RPMI8226 (cell line): ENCODE data around the gene TPH2.

Source experiments
- DNase-seq: peaks from one replicate; pipeline ENCODE4 v3.0.0-alpha.2; 2015

The TPH2 gene

DNA sequence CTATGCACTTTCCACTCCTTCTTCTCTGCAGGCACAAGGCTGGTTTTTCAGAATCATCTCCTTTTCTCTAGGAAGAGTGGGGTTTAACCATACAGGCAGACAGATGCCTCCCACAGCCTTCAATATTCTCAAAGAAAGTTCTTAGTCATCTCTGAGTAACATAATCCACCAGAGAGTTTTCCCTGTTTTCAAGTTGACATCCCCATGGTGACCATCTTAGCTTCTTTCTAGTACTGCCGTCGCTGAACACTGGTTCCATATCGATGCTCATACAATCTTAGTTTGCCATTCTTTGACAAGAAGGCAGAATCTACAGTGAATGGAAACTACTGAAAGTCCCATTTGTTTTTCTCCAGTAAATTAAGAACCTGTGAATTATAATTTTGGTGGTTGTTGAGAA is 28.6 kb downstream of the TPH2 start:
- DNase-seq, result no peak

DNA sequence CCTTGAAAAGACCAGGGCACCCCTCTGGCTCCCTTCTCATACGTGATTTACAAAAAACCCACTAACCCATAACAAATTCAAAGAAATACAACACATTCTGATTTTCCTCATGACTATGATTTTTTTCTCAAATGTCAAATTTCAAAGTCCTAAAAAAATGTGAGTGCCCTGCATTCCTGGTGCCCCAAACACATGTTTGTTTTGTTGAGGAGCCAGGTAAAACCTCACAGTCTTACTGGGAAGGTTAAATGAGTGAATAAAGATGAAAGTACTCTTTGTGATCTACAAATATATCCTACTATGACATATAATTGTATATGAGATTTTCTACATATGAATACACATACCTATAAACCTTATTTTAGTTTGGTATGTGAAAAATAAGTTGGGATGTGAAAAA is 30.7 kb downstream of the TPH2 start:
- no peak for DNase-seq

DNA sequence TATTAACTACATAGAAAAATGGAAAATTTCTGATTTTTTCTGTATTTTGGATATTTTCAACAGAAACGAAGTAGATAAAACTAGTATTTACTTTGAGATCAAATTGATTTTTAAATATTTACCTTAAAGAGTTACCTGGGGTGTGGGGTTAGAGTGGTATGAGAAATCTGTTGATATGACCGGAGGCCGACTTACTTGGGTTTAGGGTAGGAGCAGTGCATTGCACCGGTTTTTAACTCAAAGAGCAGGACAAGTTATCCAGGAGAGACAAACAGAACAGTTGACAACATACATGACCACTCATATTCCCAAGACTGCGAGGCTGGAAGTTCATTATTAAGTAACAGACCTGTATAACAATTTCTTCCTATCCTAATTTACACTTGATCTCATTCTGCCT is 31.4 kb downstream of the TPH2 start:
- no peak for DNase-seq

DNA sequence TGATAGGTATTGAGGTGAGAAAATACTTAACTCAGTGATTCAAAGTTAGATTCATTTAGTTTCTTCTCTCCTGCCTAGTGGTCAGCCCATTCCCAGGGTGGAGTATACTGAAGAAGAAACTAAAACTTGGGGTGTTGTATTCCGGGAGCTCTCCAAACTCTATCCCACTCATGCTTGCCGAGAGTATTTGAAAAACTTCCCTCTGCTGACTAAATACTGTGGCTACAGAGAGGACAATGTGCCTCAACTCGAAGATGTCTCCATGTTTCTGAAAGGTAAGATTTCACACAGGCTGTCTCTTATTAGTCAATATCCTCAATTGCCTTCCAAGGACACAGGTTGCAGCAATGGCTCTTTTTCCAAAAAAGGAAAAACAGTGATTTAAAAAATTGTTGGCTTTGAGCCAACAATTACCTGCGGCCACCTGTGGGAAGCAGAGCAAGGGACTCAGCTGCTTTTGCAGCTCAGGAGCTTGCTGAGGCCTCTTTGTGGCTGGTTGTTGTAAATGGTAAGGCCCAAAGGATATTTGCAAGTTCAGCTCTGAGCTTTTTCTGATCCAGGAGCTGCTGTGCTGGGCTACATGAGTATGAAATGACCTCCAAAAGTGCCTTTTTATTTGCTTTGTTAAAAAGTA is 33.9 kb downstream of the TPH2 start:
- peak; percentile 22 for DNase-seq

DNA sequence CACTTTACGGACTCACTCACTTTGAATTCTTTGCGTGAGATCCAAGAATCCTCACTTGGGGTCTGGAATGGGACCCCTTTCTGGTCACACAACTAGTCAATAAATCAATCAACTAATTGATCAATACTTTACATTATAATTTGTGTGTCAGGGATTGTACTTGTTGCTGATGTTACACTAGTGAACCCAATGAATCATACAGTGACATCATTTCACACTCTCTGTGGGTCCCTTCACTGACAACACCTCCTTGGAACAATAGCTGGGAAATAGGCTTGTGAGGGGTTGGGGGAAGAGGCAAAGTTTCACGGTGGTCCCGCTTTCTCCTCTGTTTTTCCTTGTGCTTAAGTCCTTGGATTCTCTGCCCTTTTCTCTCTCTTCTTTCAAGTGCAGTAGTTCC is 35.0 kb downstream of the TPH2 start:
- DNase-seq, result no peak

DNA sequence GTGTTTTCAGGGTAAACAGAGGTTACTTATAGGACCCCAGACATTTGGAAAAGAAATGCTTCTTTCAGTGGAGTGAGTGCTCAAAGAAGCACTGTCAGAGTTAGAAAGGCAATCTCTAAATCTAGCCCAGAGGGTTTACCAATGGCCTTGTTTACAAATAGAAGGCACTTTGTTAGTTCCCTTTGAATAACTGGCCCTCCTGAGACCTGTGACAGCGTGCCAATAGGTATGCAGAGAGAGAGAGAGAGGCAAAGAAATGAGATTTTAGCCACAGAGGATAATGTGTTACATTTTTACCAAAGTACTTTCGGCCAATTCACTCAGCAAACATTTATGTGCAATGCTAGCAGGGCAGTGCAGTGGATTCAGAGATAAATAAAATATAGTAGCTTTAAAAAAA is 41.9 kb downstream of the TPH2 start:
- DNase-seq, result no peak

DNA sequence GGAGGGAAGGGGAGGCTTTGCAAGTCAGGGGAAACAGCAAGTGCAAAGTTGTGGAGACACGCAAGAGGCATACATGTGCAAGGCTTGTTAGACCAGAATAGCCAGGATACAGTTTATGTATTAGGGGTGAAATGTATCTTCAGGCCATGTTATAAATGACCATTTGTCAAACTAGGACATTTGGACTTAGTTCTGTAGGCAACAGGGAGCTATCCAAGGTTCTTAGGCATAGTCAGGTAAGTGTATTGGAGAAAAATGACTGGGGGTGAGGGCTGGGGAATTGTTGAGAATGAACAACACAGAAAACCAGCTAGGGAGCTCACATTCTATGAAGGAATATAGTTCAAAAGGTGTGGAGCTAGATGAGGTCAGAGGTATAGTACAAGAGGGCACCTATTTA is 42.5 kb downstream of the TPH2 start:
- DNase-seq, result no peak

DNA sequence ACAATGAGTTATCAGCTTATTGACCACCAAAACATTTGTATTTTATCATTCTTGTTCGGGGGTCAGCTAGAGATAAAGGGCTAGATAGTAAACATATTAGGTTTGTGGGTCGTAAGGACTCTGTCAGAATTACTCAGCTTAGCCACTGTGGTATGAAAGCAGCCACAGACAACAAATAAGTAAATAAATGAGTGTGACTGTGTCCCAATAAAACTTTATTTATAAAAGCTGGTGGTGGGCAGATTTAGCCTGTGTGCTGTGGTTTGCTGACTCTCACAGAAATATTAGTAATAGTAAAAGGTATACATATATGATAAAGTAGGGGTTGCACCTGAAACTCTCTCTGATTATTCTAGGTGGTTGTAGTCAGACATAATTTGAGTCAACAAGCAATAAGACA is 56.1 kb downstream of the TPH2 start:
- DNase-seq, result no peak

DNA sequence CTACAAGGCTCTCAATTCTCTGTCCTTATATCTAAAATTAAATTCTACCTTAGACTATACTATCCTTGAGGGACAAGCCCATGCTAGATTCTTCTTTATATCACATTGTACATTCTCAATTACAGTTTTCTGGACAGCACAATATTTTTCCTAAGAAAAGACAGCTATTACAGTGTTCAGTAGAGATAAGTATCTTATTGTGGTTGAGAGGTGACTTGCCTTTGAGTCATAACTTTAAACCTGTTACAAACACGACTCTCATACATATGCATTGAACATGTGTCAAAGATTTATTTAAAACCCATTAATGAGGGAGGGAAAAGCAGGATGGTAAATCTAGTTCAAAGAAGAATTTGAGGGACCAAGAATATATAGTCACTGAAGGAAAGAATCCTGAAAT is 61.1 kb downstream of the TPH2 start:
- DNase-seq, result no peak

DNA sequence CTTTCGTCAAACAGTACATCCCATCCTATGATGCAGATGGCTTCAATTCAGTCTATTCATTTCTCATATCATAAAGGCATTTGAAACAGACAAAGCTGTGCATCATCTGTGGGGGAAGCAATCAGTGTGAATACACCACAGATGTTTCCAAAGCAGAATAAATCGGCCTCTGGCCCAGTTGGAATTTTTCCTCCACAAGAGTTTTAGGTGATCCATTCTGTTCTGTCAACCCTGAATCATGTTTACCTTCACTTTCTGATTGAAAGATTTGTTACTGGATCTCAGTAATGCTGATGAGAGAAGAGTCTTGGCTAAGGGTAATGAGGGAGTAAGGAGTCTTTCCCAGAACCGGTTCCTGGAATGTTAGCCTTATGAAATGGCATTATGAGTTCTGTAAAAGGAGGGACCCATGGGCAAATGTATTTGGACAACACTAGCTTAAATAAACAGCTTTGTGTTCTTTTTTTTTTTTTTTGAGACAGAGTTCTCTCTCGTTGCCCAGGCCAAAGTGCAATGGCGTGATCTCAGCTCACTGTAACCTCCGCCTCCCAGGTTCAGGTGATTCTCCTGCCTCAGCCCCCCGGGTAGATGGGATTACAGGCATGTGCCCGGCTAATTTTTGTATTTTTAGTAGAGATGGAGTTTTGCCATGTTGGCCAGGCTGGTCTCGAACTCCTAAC is 62.5 kb downstream of the TPH2 start:
- DNase-seq, result no peak

DNA sequence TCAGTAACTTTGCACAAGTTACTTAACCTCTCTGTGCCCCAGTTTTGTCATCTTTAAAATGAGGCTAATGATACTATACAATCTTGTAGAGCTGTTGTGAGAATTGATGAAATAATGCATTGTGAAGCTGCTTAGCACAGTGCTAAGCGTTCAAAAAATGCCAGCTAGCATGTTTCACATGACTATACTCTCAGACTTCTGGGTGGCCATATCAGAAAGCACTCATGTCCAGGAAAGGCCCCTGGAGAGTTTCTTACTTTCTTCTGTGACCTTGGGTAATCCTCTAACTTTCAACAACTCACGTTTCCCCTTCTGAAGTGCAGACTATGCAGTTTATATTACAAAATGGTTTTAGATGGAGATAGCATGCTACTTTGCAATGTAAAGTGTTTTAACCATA is 68.1 kb downstream of the TPH2 start:
- DNase-seq, result no peak

DNA sequence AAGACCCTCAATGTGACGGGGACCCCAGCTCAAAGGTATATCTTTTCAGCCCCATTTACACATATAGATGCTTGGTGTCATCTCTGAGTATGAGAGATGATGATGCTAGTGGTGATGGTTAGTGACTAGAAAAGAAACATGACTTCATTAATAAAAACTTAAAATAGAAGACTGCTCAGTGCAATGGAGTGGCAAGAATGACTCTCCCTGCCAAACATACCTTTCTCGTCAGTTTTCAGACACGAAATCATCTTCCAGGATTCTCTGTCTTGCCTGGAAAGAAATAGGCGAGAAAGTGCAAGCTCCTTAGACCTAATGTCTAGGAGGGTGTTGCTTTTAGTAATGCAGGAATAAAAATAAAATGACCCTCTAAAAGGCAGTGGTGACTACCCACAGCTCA is 71.7 kb downstream of the TPH2 start:
- no peak for DNase-seq

DNA sequence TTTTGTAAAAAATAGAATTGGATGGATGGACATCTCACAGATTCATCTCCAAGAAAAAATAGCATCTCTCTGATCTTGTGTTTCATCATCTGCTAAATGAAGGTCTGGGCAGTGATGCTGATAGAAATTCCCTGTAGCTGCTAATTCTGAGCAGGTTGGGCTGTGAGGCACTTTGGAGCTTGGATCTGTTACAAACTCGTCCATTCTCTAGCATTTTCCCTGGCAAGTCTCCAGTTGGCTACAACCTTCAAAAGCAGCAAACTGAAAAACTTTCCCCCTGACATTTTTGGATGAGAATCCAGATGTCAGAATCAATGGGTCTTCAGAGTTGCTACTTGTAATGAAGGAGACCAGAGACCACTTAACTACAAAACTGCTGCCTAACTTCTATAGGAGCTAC is 72.7 kb downstream of the TPH2 start:
- DNase-seq, result no peak

DNA sequence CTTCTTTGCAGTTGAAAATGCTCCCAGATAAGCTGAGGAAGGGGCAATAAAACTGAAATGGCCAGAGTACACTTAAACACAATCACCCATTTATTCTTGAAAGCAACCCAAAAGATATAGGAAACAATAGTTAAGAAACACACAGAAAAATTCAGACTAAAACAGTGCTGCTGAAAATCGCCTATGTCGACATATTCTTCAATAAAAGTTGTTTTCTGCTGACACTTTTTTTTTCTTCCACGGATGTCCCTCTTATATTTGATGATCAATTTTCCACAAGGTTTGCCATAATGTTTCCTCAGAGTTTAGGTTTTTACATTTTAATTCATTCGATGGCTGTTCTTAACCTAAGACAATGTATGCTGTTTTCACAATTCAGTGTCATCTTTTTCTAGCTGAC is 74.2 kb downstream of the TPH2 start:
- DNase-seq, result no peak

DNA sequence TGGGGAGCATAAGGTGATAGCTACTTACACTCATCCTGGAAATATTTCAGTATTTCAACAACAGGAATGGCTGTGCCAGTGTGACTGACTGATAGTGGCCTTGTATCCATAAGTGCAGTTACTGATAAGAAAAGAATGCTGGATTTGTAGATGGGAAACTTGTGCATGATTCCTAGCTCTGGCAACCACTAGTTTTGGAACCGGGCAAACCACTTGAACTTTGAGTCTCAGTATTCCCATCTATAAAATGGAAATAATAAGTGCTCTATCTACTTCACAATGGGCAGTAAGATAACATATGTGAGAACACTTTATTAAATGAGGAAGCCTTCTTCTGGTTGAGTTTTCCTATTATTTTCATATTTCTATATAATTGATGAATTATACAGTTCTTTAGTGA is 77.2 kb downstream of the TPH2 start:
- no peak for DNase-seq

DNA sequence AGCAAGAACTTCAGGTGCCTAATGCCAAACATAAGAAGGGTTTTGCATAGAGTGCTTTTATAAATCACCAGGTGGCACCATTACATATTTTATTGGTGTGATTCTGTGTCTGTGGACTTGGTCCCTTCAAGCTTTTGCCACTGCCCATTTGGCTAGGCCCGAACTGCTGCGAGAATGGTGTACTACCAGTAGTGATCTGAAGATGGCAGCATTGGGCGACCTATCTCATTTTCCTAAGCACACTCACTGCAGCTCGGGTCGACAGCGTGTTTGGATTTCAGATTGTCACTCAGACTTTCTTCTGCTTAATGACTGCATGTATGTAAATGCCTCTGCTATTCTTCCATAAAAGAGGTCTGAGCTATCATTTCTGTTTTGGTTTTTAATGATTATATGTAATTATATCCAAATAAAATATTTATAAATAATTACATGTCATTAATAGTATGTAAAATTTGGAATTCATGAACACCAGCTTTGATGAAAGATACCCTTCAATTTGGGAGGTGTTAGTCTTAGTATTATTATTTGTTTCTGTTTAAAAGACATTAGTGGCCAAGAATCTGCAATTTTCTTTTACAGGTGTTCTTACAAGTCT is 78.5 kb downstream of the TPH2 start:
- DNase-seq, result peak; percentile 70

DNA sequence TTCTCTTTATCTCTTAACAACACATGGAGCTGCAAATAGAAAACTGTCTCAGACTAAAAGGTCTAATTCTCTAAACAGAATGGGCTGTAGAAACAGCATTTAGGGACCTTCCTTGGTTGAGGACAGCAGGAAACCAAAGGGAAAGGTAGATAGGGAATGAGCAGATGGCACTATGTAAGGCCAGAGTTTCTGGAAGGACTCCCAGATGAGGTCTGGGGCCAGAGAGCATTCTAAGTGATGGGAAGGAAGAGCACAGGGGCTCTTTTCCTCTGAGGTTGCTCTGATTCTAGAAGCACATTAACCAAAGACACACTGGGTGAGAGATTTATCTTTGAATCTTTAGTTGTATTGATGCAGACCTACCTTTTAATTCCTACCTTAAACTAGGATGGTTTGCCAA is 79.4 kb downstream of the TPH2 start:
- no peak for DNase-seq

DNA sequence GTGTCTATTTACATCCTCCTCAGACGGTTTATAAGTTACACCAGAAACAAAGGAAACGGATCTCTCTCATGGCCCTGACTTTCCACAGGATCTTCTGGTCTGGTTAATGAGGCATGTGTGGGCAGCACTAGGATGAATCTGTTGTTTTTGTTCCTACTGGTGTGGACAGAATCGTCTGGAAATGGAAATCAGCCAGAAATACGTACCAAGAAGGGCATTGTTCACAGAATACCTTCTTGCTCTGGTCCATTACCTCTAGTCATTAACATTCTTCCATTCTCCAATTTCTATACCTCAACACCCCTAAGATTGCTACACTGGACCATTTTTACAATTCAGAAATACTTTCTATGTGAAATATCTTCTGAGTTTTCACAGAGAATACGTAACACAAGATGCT is 86.0 kb downstream of the TPH2 start:
- DNase-seq, result no peak

DNA sequence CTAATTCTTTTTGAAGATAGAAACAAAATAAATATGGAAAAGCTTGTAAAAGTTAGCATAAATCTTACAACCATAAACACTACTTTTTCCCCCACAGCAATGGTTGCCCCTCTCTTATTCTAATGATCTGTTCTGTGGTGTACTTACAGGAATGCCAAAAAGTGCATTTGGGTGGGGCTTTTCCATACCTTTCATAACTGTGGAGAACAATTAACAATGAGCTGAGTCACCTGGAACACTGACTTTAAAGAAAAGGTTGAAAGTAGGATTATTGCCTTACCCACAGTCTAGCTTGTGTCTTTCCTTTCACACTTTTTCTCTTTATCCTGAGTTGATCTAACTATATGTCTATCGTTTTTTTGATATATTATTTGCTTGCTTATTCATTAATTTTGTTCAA is 86.9 kb downstream of the TPH2 start:
- no peak for DNase-seq

DNA sequence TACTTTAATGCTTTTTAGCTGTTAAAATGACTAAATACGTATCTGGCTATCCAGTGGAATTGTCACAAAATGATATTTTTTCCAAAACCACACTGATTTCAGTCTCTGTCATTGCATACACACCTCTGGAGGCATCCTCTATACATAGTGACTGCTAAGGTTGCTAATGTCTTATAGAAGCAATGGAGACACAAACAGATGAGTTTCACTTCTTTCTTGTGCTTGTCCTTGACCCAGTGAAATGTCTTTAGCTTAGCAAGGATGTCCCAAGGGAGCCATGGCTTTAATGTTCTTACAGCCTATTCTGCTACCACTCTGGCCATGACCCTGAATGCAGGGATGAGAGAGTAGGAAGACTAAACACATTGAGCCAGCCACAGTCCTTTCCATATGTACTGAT is 90.3 kb downstream of the TPH2 start:
- no peak for DNase-seq

DNA sequence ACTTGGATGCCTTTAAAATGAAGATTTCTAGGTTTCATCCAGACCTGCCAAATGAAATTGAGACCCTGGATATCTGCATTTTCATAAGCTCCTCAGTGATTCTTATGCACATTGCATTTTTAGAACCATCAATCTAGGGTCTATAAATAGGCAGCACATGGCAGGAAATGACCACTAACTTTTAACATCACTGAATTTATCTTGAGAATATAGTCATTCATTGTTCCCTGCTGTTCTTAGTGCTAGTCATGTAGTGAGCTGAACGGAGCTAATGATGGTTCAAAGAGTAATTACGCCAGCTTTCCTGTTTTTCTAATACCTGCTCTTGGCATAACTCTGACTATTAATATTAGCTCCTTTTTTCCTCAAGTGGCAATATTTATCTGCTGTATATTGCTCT is 91.6 kb downstream of the TPH2 start:
- DNase-seq, result no peak

DNA sequence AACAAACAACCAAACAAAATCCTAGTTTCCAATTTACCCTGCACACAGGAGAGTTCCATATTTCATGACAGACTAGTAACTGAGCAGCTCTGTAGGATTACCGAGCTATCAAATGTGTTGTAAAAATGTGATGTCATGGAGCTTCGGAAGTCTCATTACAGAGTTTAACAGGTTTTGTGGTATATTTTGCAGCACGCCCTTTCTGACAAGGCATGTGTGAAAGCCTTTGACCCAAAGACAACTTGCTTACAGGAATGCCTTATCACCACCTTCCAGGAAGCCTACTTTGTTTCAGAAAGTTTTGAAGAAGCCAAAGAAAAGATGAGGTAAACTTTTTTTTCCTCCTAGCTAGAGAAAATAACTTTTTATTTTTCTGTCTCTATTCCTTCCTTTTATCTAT is 92.4 kb downstream of the TPH2 start:
- DNase-seq, result no peak

DNA sequence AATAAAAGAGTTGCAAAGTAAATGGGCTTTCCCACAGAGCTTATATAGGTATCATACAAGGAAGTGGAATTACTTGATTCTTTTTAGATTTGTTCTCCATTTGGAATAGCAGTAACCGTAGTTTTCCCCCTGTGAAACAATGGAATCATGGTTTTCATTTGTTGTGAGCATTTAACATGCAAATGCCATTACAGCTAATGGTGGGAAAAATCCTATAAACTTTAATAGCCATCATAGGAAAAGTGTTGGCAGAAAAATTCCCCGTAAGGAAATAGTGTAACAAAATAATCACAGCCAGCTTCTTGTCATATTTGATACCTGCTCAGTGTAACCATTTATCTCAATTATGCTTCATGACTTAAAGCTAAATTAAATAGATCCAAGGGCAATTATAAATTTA is 95.3 kb downstream of the TPH2 start:
- no peak for DNase-seq

DNA sequence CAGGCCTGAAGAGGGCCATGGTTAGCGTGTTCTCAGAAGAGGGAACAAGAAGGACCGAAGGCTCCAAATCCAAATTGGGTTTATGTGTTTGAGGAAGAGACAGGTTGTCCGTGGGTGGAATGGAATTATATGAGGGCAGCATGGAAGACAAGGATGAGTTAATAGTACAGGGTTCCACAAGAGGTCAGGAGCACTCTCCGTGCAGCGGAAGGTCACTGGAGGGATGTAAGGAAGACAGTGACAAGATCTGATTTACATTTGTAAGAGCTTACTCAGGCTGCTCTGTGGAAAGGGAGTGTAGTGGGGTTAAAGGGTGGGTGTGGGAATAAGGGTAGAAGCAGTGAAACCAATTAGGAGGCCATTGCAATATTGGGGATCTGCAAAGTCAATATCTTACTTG is 97.0 kb downstream of the TPH2 start:
- no peak for DNase-seq

DNA sequence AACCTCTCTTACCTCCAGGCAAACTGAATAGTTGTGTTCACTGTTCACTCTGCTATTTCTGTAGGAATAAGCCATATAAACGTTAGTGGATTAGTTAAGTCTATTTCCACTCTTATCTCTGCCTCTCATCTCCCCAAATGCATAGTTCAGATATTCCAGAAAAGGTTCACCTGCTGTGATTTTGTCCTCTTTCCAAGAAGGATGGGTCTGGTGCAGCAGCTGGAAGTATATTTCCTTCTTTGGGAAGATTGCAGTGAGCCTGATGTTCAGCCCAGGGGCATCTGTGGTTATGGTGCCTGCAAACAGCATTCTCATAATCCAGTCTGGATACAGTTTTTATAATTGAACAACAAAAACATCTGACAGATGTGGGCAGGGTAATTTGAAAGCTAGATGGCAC is 97.7 kb downstream of the TPH2 start:
- DNase-seq, result no peak
